Activated CD4-positive, CD25-positive, alpha-beta regulatory T cell treated with anti-CD3 and anti-CD28 coated beads, Interleukin-2, amount 50 U/mL, for 16 hours (primary cell): Measurements from ENCODE around the gene EGFLAM.

ENCODE experiments used
- DNase-seq: peaks from one replicate; pipeline ENCODE4 v3.0.0-alpha.2; 2020; ENCODE audit warnings: low read depth, low spot score

The EGFLAM gene

GRCh38 chr5:38447786-38448185, 189.4 kb downstream of the EGFLAM start:
- DNase-seq = no peak

- DNase-seq = no peak
Measured at GRCh38 chr5:38448568-38449350, 190.4 kb downstream of the EGFLAM start.

- DNase-seq = no peak
Measured at GRCh38 chr5:38450627-38451026, 192.3 kb downstream of the EGFLAM start.

- DNase-seq = no peak
Measured at GRCh38 chr5:38451074-38451725, 192.8 kb downstream of the EGFLAM start.

- no peak for DNase-seq
Measured at GRCh38 chr5:38452201-38452600, 193.8 kb downstream of the EGFLAM start.

GRCh38 chr5:38453506-38453905, 195.1 kb downstream of the EGFLAM start:
- peak; percentile 16 for DNase-seq

- no peak for DNase-seq
Measured at GRCh38 chr5:38453921-38454320, 195.6 kb downstream of the EGFLAM start.

GRCh38 chr5:38455796-38456330, 197.5 kb downstream of the EGFLAM start:
- DNase-seq = no peak

- DNase-seq = no peak
Measured at GRCh38 chr5:38456657-38457399, 198.5 kb downstream of the EGFLAM start.

- no peak for DNase-seq
Measured at GRCh38 chr5:38458174-38458573, 199.8 kb downstream of the EGFLAM start.

GRCh38 chr5:38462976-38463633, 204.7 kb downstream of the EGFLAM start:
- DNase-seq = no peak

GRCh38 chr5:38463634-38464521, 205.5 kb downstream of the EGFLAM start:
- no peak for DNase-seq

- DNase-seq = no peak
Measured at GRCh38 chr5:38465061-38465460, 206.7 kb downstream of the EGFLAM start.

- no peak for DNase-seq
Measured at GRCh38 chr5:38465702-38466423, 207.5 kb downstream of the EGFLAM start.

- DNase-seq = no peak
Measured at GRCh38 chr5:38466424-38467189, 208.2 kb downstream of the EGFLAM start.

- DNase-seq = no peak
Measured at GRCh38 chr5:38467353-38468040, 209.1 kb downstream of the EGFLAM start.

- DNase-seq = no peak
Measured at GRCh38 chr5:38468202-38468673, 209.9 kb downstream of the EGFLAM start.

GRCh38 chr5:38468978-38469706, 210.8 kb downstream of the EGFLAM start:
- no peak for DNase-seq
